ENCODE results near the gene CROCC.
"Not testable (repeated sequence)": the region's sequence is repeated elsewhere in the genome, so short reads cannot be mapped to it uniquely, and the experiment has no call there.

DNA sequence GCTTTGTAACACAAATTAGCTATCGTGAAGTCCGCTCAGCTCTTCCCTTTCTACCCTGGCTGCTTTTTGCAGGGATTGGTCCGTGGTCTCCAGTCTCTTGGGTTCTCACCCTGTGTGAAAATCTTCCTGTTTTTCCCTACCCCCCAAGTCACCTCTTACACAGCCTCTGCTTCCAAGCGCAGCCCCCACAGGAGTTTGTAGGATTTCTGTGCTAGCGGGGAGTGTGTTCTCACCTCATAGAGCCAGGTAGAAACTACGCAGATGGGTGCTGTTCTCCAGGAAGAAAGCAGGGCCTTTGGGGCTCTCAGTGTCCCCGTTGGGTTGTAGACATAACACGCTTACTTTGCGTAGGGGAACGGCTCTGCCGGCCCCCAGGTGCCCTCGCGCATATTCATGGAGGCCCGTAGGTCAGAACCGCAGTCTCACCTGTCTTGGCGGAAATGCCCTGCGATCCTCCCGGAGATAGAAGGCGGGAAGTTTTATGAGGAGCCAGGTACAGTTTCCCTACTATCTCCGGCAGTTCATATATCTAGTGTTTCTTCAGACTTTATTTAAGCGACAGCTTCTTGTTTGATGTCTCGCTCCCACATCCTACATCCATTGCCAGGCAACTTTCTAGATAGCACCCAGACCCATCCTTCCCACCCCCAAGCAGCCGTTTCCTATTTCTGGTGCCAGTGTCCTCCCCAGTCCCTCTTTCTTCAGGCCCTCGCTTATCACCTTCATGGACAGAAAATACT, 25.2 kb upstream of the CROCC start:
- not testable (repeated sequence) for TF ChIP-seq MYC (IDR thresholded peaks at IDR 0.05; ENCODE audit: borderline replicate concordance, low read length); NR3C1 (IDR thresholded peaks at IDR 0.05); HDAC2 (IDR thresholded peaks at IDR 0.05); MAZ (IDR thresholded peaks at IDR 0.05; ENCODE audit: borderline replicate concordance, low read depth, low read length); MAX (IDR thresholded peaks at IDR 0.05); RAD21 (conservative IDR thresholded peaks at IDR 0.05 in 1 of 2, IDR thresholded peaks at IDR 0.05 in 1 of 2); JUNB (IDR thresholded peaks at IDR 0.05); JUN (IDR thresholded peaks at IDR 0.05)
- TF ChIP-seq GATA3 (IDR thresholded peaks at IDR 0.05; ENCODE audit: borderline replicate concordance) (peak; percentile 10; the same call in 1 of the 2 replicates), POLR2A (IDR thresholded peaks at IDR 0.05; ENCODE audit: low read length) (peak; percentile 77)
- TF ChIP-seq, protein P1, sequence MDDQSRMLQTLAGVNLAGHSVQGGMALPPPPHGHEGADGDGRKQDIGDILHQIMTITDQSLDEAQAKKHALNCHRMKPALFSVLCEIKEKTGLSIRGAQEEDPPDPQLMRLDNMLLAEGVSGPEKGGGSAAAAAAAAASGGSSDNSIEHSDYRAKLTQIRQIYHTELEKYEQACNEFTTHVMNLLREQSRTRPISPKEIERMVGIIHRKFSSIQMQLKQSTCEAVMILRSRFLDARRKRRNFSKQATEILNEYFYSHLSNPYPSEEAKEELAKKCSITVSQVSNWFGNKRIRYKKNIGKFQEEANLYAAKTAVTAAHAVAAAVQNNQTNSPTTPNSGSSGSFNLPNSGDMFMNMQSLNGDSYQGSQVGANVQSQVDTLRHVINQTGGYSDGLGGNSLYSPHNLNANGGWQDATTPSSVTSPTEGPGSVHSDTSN (IDR thresholded peaks at IDR 0.05): not testable (repeated sequence)
- TF ChIP-seq, protein P2, sequence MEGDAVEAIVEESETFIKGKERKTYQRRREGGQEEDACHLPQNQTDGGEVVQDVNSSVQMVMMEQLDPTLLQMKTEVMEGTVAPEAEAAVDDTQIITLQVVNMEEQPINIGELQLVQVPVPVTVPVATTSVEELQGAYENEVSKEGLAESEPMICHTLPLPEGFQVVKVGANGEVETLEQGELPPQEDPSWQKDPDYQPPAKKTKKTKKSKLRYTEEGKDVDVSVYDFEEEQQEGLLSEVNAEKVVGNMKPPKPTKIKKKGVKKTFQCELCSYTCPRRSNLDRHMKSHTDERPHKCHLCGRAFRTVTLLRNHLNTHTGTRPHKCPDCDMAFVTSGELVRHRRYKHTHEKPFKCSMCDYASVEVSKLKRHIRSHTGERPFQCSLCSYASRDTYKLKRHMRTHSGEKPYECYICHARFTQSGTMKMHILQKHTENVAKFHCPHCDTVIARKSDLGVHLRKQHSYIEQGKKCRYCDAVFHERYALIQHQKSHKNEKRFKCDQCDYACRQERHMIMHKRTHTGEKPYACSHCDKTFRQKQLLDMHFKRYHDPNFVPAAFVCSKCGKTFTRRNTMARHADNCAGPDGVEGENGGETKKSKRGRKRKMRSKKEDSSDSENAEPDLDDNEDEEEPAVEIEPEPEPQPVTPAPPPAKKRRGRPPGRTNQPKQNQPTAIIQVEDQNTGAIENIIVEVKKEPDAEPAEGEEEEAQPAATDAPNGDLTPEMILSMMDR (IDR thresholded peaks at IDR 0.05): not testable (repeated sequence)
